ENCODE results near the gene METAP1D.

The METAP1D gene

DNA sequence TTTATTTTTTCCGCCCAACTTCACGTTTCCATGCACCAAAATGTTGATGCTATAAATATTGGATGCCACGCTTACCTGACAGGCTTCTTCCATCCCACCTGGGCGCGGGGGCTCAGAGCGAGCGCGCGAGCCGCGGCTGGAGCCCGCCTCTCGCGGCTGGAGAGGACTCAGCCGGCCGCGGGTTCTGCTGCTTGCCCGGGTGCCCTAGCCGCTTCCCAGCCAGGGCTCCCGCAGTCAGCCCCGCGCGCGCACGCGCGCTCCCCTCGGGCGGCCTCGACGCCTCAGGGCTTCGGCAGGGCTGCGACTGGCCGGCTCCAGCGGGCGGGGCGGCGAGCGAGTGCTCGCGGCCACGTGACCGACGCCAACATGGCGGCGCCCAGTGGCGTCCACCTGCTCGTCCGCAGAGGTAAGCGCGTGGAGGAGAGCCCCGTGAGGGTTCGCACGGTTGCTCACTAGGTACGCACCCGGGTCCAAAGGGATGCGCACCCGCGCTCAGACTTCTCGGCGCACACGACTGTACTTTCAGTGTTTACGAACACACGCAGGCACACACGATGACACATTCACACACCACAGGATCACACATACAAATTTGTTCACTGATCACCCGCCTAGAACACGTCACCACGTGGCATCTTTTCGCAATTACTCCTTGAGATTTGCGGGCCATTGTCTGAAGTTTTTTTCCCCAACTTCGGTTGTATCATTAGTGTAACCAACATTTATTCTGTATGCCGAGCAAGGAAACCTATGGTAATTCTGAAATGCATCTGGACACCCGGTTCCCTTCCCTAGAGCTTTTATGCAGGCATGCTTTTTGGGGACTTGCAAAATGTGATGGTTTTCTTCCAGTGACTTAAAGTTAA is at the start of gene METAP1D:
METAP1D (plus strand) TSS at position 350 of the 866 bp plus-strand sequence; CDS start at position 367, 17 bp downstream.
- H3K4me3 ChIP-seq (ENCODE audit: low read depth, low read length) = peak within 1 kb of the TSS; percentile 69
- TF ChIP-seq, protein P1, sequence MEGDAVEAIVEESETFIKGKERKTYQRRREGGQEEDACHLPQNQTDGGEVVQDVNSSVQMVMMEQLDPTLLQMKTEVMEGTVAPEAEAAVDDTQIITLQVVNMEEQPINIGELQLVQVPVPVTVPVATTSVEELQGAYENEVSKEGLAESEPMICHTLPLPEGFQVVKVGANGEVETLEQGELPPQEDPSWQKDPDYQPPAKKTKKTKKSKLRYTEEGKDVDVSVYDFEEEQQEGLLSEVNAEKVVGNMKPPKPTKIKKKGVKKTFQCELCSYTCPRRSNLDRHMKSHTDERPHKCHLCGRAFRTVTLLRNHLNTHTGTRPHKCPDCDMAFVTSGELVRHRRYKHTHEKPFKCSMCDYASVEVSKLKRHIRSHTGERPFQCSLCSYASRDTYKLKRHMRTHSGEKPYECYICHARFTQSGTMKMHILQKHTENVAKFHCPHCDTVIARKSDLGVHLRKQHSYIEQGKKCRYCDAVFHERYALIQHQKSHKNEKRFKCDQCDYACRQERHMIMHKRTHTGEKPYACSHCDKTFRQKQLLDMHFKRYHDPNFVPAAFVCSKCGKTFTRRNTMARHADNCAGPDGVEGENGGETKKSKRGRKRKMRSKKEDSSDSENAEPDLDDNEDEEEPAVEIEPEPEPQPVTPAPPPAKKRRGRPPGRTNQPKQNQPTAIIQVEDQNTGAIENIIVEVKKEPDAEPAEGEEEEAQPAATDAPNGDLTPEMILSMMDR (IDR thresholded peaks at IDR 0.05; ENCODE audit: borderline replicate concordance, insufficient read depth, low read depth, low read length) = no peak

DNA sequence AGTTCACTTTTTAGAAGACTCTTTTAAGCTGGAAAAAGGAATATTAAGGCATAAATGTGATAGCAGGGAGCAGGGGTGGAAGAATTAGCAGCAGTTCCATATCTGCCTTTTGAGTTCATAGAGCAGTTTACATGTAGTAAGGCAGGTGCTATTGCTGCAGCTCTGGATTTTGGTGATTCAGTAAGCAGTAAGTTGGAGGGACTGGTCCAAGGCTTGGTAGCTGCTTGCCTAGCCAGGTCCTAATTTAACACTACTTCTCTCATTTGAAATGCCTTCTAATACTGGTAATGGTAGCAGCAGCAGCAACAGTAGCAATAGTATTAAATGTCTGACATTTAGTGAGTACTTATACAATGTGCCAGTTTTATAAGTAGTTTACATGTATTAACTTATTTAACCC is 47.5 kb upstream of the METAP1D start:
- TF ChIP-seq, protein P1 (IDR thresholded peaks at IDR 0.05; ENCODE audit: borderline replicate concordance, insufficient read depth, low read depth, low read length) = no peak
- H3K4me3 ChIP-seq (ENCODE audit: low read depth, low read length) = no peak overlapping the region

DNA sequence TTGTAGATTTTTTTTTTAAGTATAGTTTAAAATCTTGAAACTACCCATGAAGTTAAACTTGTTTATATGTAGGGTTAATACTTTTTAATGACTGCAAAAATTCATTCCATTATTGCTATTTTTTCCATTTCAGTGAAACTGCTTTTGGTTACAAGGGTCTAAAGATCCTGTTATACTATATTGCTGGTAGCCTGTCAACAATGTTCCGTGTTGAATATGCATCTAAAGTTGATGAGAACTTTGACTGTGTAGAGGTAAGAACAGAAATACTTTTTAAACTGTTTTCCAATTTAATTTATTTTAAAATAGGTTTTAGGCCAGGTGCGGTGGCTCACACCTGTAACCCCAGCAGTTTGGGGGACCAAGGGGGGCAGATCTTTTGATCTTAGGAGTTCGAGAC is 47.0 kb upstream of the METAP1D start:
- TF ChIP-seq, protein P1 (IDR thresholded peaks at IDR 0.05; ENCODE audit: borderline replicate concordance, insufficient read depth, low read depth, low read length) = no peak
- H3K4me3 ChIP-seq (ENCODE audit: low read depth, low read length) = no peak overlapping the region

DNA sequence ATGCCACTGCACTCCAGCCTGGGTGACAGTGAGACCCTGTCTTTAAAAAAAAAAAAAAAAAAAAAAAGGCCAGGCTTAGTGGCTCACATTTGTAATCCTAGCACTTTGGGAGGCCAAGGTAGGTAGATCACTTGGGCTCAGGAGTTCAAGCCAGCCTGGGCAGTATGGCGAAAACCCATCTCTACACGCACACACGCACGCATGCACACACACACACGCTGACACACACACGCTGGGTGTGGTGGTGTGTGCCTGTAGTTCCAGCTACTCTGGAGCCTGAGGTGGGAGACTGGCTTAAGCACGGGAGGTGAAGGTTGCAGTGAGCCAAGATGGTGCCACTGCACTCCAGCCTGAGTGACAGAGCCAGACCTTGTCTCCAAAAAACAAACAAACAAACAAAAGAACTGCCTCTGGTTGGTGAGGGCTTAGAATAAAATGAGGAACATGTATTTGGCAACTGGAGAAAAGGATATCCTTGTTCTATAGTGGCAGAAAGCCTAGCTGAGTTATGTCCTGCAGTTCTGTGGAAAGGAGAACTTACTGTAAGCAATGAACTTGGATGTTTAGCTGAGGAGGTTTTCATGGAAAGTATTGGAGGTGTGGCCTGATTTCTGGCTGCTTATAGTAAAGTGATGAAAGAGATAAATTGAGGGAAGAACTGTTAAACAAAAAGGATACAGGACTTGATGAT is 43.5 kb upstream of the METAP1D start:
- no peak overlapping the region for H3K4me3 ChIP-seq (ENCODE audit: low read depth, low read length)
- TF ChIP-seq, protein P1 (IDR thresholded peaks at IDR 0.05; ENCODE audit: borderline replicate concordance, insufficient read depth, low read depth, low read length) = no peak

DNA sequence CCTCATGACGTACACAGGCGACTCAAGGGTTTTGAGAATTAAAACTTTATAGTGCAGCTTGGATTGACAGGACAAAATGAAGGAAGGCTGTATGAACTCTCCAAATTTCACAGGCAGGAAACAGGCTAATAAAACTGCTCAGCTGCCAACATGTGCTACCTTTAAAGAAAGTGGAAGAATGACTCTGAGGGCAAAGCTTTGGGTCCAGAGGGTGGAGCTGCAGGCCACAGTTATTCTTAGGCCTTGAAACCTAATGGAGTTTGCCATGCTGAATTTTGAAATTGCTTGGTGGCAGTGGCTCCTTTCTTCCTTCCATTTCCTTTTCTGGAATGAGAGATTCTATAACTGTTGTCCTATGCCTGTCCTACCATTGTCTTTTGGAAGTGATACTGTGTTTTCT is 42.7 kb upstream of the METAP1D start:
- TF ChIP-seq, protein P1 (IDR thresholded peaks at IDR 0.05; ENCODE audit: borderline replicate concordance, insufficient read depth, low read depth, low read length) = no peak
- H3K4me3 ChIP-seq (ENCODE audit: low read depth, low read length) = no peak overlapping the region

DNA sequence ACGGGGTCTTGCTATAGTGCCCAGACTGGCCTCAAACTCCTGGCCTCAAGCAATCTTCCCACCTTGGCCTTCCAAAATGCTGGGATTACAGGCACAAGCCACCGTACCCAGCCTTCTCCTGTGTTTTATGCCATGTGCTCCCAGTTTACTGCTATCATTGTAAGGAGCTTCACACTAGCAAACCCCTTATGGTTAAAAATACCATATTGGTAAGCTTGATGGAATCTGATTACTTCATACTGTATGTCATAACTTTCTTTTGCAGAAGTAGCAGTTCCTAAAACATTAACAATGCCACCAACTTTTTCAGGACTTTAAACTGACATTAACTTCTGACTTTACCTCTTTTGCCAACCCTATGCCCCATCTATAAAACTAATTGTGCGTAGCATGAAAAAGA is 41.3 kb upstream of the METAP1D start:
- TF ChIP-seq, protein P1 (IDR thresholded peaks at IDR 0.05; ENCODE audit: borderline replicate concordance, insufficient read depth, low read depth, low read length) = no peak
- no peak overlapping the region for H3K4me3 ChIP-seq (ENCODE audit: low read depth, low read length)
